C4-2B (cell line): ENCODE measurements around the gene RNLS.

Source experiments
- CTCF ChIP-seq: fragments of 450-650 bp; conservative IDR thresholded peaks from 2 replicates; pipeline ENCODE4 v1.5.1; 2017; ENCODE audit warnings: mild to moderate bottlenecking
- ZFX ChIP-seq: fragments of 450-650 bp; IDR thresholded peaks from 2 replicates; pipeline ENCODE4 v1.6.1; 2017

- no peak for TF ChIP-seq CTCF
- TF ChIP-seq ZFX = no peak
Measured at GRCh38 chr10:88477343-88478085, 105.6 kb downstream of the RNLS start.
